T follicular helper cell (primary cell): ENCODE data around the gene MYOM1.

Source experiments
- DNase-seq: peaks from one replicate; pipeline ENCODE4 v3.0.0-alpha.2; 2020; ENCODE audit warnings: low read depth
- total RNA-seq, 2 experiments: gene quantifications; one replicate each; lab custom pipeline; 2026; lab: John Stamatoyannopoulos, UW

The MYOM1 gene
- total RNA-seq = 2.3 to 9.4 reads per million in 2 experiments

GRCh38 chr18:3219631-3220335 is at the start of gene MYOM1:
Gene MYOM1 (minus strand): TSS chr18:3219968. CDS start chr18:3215223, 4,745 bp downstream.
- no peak for DNase-seq

GRCh38 chr18:3269241-3269913 is 49.6 kb upstream of the MYOM1 start:
- DNase-seq = no peak

GRCh38 chr18:3268306-3268705 is 48.5 kb upstream of the MYOM1 start:
- no peak for DNase-seq

GRCh38 chr18:3266062-3266608 is 46.4 kb upstream of the MYOM1 start:
- no peak for DNase-seq

GRCh38 chr18:3265564-3266033 is 45.8 kb upstream of the MYOM1 start:
- DNase-seq = no peak

GRCh38 chr18:3264362-3264761 is 44.6 kb upstream of the MYOM1 start:
- no peak for DNase-seq

GRCh38 chr18:3263132-3263700 is 43.4 kb upstream of the MYOM1 start:
- DNase-seq = no peak

GRCh38 chr18:3262234-3263131 is 42.7 kb upstream of the MYOM1 start:
- peak; percentile 30 for DNase-seq

- peak; percentile 67 for DNase-seq
Observed at GRCh38 chr18:3261373-3262233, 41.8 kb upstream of the MYOM1 start, which contains the start of gene MYL12B. Gene MYL12B (plus strand): TSS chr18:3262133. CDS start chr18:3272899, 10,766 bp downstream.

- no peak for DNase-seq
Observed at GRCh38 chr18:3260995-3261372, 41.2 kb upstream of the MYOM1 start.

- no peak for DNase-seq
Observed at GRCh38 chr18:3257627-3258120, 37.9 kb upstream of the MYOM1 start.

- DNase-seq = no peak
Observed at GRCh38 chr18:3256693-3257626, 37.2 kb upstream of the MYOM1 start.

GRCh38 chr18:3255611-3256165 is 35.9 kb upstream of the MYOM1 start:
- DNase-seq = no peak

- no peak for DNase-seq
Observed at GRCh38 chr18:3254725-3255124, 35.0 kb upstream of the MYOM1 start.

- DNase-seq = no peak
Observed at GRCh38 chr18:3252843-3253242, 33.1 kb upstream of the MYOM1 start.

GRCh38 chr18:3251963-3252277 is 32.2 kb upstream of the MYOM1 start:
- no peak for DNase-seq

- no peak for DNase-seq
Observed at GRCh38 chr18:3251249-3251962, 31.6 kb upstream of the MYOM1 start.
